Glutamatergic neuron (in vitro differentiated cells): ENCODE measurements around the gene GRM4. TPM values are rescaled to one million over a fixed set of nuclear protein-coding genes. Genes with fewer than 3 reads are reported as not detected.

Experiments
- DNase-seq: peaks from one replicate; pipeline ENCODE4 v3.0.0; 2022
- H3K27ac Mint-ChIP-seq: one replicate; pipeline ENCODE4 v1.8.0; 2020; ENCODE audit warnings: mild to moderate bottlenecking, mixed read lengths, inconsistent platforms; ENCODE audit not compliant: unreplicated experiment
- H3K27me3 Mint-ChIP-seq: one replicate; pipeline ENCODE4 v1.8.0; 2020; ENCODE audit warnings: mild to moderate bottlenecking, moderate library complexity, mixed read lengths, inconsistent platforms; ENCODE audit not compliant: unreplicated experiment
- H3K36me3 Mint-ChIP-seq: one replicate; pipeline ENCODE4 v1.8.0; 2020; ENCODE audit warnings: mild to moderate bottlenecking, mixed read lengths, inconsistent platforms; ENCODE audit not compliant: unreplicated experiment
- H3K4me1 Mint-ChIP-seq: one replicate; pipeline ENCODE4 v1.8.0; 2020; ENCODE audit warnings: mild to moderate bottlenecking, low read depth, mixed read lengths, inconsistent platforms; ENCODE audit not compliant: unreplicated experiment
- H3K4me3 Mint-ChIP-seq: one replicate; pipeline ENCODE4 v1.8.0; 2020; ENCODE audit warnings: mild to moderate bottlenecking, mixed read lengths, inconsistent platforms; ENCODE audit not compliant: unreplicated experiment
- H3K9me3 Mint-ChIP-seq: one replicate; pipeline ENCODE4 v1.8.0; 2020; ENCODE audit warnings: mild to moderate bottlenecking, moderate library complexity, mixed read lengths, inconsistent platforms; ENCODE audit not compliant: unreplicated experiment
- total RNA-seq: library from RNA; stranded (reverse); fragmentation: NEBNext Ultra II Directional; extraction: Animal tissue kit (Norgen Biotek cat#: 25700); gene quantifications from one replicate; pipeline ENCODE4 v1.2.1, GENCODE V29; 2021; ENCODE audit not compliant: unreplicated experiment
- TF ChIP-seq, protein P1 (sequence below): fragments of 200-600 bp; sonication (generic); IDR thresholded peaks from one replicate; pipeline ENCODE4 v1.5.0; 2021; ENCODE audit not compliant: partially characterized antibody, unreplicated experiment

GRM4 gene
- total RNA-seq, 1 donor from 2014 or later: 119 TPM

DNA sequence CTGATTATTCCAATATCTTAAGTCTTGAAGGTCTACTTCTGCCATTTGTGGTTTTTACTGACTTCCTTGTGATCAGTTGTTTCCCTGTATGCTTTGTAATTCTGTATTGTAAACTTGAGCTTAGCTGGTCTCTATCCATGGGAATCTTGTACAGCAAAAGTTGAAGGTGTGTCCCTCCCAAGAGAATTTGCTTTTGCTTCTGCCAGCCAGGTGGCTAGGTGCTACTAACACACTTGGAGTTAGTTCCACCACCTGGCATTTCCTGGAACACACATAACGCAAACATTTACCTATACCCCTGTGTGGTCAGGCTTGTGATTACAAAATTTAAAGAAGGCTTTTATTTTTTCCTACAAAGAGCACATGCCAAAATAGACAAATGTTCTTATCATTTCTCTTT is 141.2 kb downstream of the GRM4 start:
- Mint-ChIP-seq H3K4me3 (no peak overlapping the region), H3K27ac (no peak overlapping the region), H3K27me3 (peaks cover 7% of the 10 kb centered on the region), H3K4me1 (peaks cover 6% of the 10 kb centered on the region), H3K9me3 (peaks cover 11% of the 10 kb centered on the region), H3K36me3 (peaks cover 20% of the 10 kb centered on the region)
- no peak for DNase-seq
- TF ChIP-seq, protein P1, sequence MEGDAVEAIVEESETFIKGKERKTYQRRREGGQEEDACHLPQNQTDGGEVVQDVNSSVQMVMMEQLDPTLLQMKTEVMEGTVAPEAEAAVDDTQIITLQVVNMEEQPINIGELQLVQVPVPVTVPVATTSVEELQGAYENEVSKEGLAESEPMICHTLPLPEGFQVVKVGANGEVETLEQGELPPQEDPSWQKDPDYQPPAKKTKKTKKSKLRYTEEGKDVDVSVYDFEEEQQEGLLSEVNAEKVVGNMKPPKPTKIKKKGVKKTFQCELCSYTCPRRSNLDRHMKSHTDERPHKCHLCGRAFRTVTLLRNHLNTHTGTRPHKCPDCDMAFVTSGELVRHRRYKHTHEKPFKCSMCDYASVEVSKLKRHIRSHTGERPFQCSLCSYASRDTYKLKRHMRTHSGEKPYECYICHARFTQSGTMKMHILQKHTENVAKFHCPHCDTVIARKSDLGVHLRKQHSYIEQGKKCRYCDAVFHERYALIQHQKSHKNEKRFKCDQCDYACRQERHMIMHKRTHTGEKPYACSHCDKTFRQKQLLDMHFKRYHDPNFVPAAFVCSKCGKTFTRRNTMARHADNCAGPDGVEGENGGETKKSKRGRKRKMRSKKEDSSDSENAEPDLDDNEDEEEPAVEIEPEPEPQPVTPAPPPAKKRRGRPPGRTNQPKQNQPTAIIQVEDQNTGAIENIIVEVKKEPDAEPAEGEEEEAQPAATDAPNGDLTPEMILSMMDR: no peak

DNA sequence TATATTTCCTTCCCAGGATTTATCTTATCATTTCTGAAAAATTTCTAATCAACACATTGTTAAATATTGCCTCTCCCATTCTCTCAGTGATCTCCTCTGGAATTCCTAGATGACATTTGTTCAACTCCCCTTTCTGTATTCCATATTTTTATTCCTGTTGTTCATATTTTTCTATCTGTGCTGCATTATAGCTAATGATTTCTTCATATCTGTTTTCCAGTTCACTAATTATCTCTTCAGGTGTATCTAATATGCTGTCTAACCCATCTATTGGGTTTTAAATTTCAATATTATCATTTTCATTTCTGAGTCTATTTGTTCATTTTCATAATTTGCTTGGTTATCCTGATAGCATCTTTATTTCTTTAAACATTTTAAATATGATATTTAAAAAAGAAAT is 141.9 kb downstream of the GRM4 start:
- DNase-seq: no peak
- H3K27me3 Mint-ChIP-seq: peaks cover 7% of the 10 kb centered on the region
- H3K4me3 Mint-ChIP-seq: no peak overlapping the region
- peaks cover 20% of the 10 kb centered on the region for H3K36me3 Mint-ChIP-seq
- peaks cover 10% of the 10 kb centered on the region for H3K9me3 Mint-ChIP-seq
- no peak overlapping the region for H3K27ac Mint-ChIP-seq
- H3K4me1 Mint-ChIP-seq: peaks cover 6% of the 10 kb centered on the region
- TF ChIP-seq, protein P1: no peak

DNA sequence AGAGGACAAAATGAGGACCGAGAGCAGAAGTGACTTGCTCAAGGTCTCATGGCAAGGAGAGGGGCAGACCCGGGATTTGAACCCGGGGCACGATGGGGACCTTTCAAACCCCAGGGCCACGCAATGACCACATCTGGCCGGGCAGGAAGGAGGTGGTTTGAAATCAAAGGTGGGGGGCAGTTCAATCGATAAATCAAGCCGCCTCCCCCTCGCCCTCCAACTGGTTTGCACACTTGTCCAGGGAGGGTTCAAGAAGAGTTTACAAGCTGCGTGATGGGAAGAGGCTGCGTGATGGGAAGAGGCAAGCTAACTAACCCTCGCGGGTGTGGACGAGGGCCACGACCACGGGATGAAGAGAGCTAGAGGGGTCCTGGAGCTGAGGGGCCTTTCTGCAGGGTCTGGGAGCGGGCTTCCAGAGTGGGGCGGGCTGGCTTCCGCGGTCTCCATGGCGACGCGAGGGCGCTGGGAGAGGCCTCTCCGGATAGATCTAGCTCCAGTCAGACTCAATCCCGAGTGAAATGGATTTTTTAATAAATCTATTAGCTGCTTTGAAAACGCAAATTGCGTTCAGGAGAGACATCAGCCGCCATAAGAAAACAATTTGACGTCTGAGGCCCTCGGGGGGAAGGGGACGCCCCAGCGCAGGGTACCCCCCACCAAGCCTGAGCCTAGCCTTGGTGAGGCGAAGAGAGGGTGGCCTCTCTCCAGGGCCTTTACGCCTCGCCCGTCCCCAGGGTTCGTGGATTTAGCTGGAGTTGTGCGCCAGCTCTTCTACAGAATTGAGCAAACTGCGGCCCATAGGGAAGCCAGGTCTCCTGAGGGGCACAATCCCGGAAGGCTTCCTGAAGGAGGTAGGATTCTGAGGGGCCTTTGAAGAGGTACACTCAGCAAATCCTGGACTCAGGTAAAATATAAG is 143.9 kb downstream of the GRM4 start:
- Mint-ChIP-seq H3K36me3 (peaks cover 16% of the 10 kb centered on the region), H3K27me3 (peaks cover 3% of the 10 kb centered on the region), H3K4me1 (peaks cover 6% of the 10 kb centered on the region), H3K9me3 (peaks cover 6% of the 10 kb centered on the region), H3K27ac (no peak overlapping the region), H3K4me3 (no peak overlapping the region)
- TF ChIP-seq, protein P1: no peak
- peak; percentile 16 for DNase-seq

DNA sequence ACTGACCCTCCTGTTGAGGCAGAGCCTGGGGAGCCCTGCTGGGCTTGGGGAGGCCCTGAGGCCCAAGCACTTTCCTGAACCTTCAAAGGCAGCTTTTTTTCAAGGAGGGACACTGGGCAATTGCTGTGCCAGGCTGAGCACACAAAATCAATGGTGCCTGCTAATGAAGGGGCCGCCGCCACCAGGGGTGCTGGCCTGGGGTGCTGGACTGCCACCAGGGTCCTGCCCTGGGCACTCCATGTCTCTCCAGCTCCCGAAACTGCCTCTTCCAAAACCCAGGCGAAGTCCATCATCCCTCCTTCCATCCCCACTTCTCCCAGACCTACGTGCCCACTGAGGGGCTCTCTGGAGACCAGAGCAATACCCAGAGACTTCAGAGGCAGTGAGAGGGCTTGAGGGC is 145.6 kb downstream of the GRM4 start:
- peak; percentile 9 for DNase-seq
- peaks cover 6% of the 10 kb centered on the region for H3K4me1 Mint-ChIP-seq
- TF ChIP-seq, protein P1: no peak
- peaks cover 20% of the 10 kb centered on the region for H3K36me3 Mint-ChIP-seq
- H3K27me3 Mint-ChIP-seq: peaks cover 3% of the 10 kb centered on the region
- H3K9me3 Mint-ChIP-seq: peaks cover 6% of the 10 kb centered on the region
- H3K4me3 Mint-ChIP-seq: no peak overlapping the region
- no peak overlapping the region for H3K27ac Mint-ChIP-seq

DNA sequence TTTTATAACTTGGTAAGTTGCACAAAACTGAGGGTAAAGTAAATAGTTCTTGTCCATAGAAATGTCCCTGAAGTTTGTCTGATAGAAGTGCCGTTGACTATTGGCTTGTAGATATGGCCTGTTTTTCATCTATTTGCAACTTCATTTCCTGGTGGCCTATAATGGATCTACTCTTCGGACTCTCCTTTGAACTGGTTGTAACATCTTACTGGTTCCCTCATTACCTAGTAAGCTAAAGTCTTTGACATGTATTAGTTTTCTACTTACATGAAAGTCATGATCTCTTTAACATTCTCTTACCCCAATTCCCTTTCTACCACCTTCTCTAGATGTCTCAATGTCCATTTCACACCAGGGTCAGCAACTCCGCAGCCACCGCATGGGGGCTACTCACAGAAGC is 146.3 kb downstream of the GRM4 start:
- peaks cover 6% of the 10 kb centered on the region for H3K9me3 Mint-ChIP-seq
- peaks cover 6% of the 10 kb centered on the region for H3K4me1 Mint-ChIP-seq
- no peak overlapping the region for H3K4me3 Mint-ChIP-seq
- DNase-seq: peak; percentile 4
- no peak overlapping the region for H3K27ac Mint-ChIP-seq
- peaks cover 20% of the 10 kb centered on the region for H3K36me3 Mint-ChIP-seq
- TF ChIP-seq, protein P1: no peak
- peaks cover 3% of the 10 kb centered on the region for H3K27me3 Mint-ChIP-seq
